DOHH2 (cell line): ENCODE measurements around the gene ZRANB1.

ENCODE experiments used
- H3F3A ChIP-seq: fragments of 200-600 bp; sonication (generic), shearing (Covaris generic); 2 replicates; pipeline ENCODE4 v1.6.0; 2016; ENCODE audit warnings: antibody characterized with exemption, mild to moderate bottlenecking; ENCODE audit not compliant: control insufficient read depth, insufficient read depth
- H3K27ac ChIP-seq: fragments of 200-600 bp; sonication (generic); 2 replicates; pipeline ENCODE4 v1.5.1; 2014; ENCODE audit warnings: low read depth, mild to moderate bottlenecking, low read length, moderate library complexity
- H3K27me3 ChIP-seq: fragments of 200-600 bp; sonication (generic); 2 replicates; pipeline ENCODE4 v1.6.1; 2014; ENCODE audit warnings: mild to moderate bottlenecking, low read length, mixed read lengths; ENCODE audit not compliant: control insufficient read depth
- H3K36me3 ChIP-seq: fragments of 200-600 bp; sonication (generic); 2 replicates; pipeline ENCODE4 v1.6.1; 2014; ENCODE audit warnings: mild to moderate bottlenecking, low read length, moderate library complexity, mixed read lengths; ENCODE audit not compliant: control insufficient read depth
- H3K4me1 ChIP-seq: fragments of 200-600 bp; sonication (generic); 2 replicates; pipeline ENCODE4 v1.6.1; 2014; ENCODE audit warnings: mild to moderate bottlenecking, low read length, mixed read lengths; ENCODE audit not compliant: control insufficient read depth
- H3K4me2 ChIP-seq: fragments of 200-600 bp; sonication (generic); 2 replicates; pipeline ENCODE4 v1.6.0; 2014; ENCODE audit warnings: mild to moderate bottlenecking, low read length, moderate library complexity
- H3K4me3 ChIP-seq: fragments of 200-600 bp; sonication (generic); 2 replicates; pipeline ENCODE4 v1.5.1; 2014; ENCODE audit warnings: mild to moderate bottlenecking, low read length, mixed read lengths
- H3K79me2 ChIP-seq: fragments of 200-600 bp; sonication (generic); 2 replicates; pipeline ENCODE4 v1.6.1; 2014; ENCODE audit warnings: mild to moderate bottlenecking, low read length, mixed read lengths; ENCODE audit not compliant: control insufficient read depth
- H3K9me2 ChIP-seq: fragments of 200-600 bp; sonication (generic); replicated peaks from 2 replicates; pipeline ENCODE4 v1.6.1; 2014; ENCODE audit warnings: mild to moderate bottlenecking, low read length, mixed read lengths; ENCODE audit not compliant: control insufficient read depth
- H3K9me3 ChIP-seq: fragments of 200-600 bp; sonication (generic); 2 replicates; pipeline ENCODE4 v1.6.1; 2014; ENCODE audit warnings: antibody characterized with exemption, low read length, mixed read lengths; ENCODE audit not compliant: control insufficient read depth, insufficient read depth
- H4K20me1 ChIP-seq: fragments of 200-600 bp; sonication (generic); 2 replicates; pipeline ENCODE4 v1.6.0; 2014; ENCODE audit warnings: low read depth, mild to moderate bottlenecking, antibody characterized with exemption, low read length, moderate library complexity; ENCODE audit not compliant: control insufficient read depth, insufficient read depth
- CTCF ChIP-seq: fragments of 200-600 bp; sonication (generic); IDR thresholded peaks from one replicate; pipeline ENCODE4 v1.5.1; 2014; ENCODE audit warnings: antibody characterized with exemption, mild to moderate bottlenecking, low read depth, low read length; ENCODE audit not compliant: poor library complexity, severe bottlenecking
- EZH2phosphoT487 ChIP-seq: fragments of 200-600 bp; sonication (generic); IDR thresholded peaks from 2 replicates; pipeline ENCODE4 v1.6.1; 2017; ENCODE audit warnings: borderline replicate concordance, mild to moderate bottlenecking, antibody characterized with exemption, low read length, moderate library complexity, mixed read lengths

Gene ZRANB1

GRCh38 chr10:124946945-124947344 lies 5.0 kb downstream of the ZRANB1 start:
- TF ChIP-seq CTCF: no peak
- TF ChIP-seq EZH2phosphoT487: no peak
- no peaks in the 10 kb centered on the region for H3K4me1 ChIP-seq
- H3K4me2 ChIP-seq: no peak overlapping the region
- H3K4me3 ChIP-seq: no peak overlapping the region
- H3K27ac ChIP-seq: no peak overlapping the region
- no peaks in the 10 kb centered on the region for H3K9me2 ChIP-seq
- no peaks in the 10 kb centered on the region for H3F3A ChIP-seq
- H3K9me3 ChIP-seq: no peaks in the 10 kb centered on the region
- no peaks in the 10 kb centered on the region for H3K27me3 ChIP-seq
- H3K36me3 ChIP-seq: peaks cover 36% of the 10 kb centered on the region
- peaks cover 97% of the 10 kb centered on the region for H3K79me2 ChIP-seq
- peaks cover 35% of the 10 kb centered on the region; the same call in 1 of the 2 replicates for H4K20me1 ChIP-seq

- H3K4me1 ChIP-seq: no peaks in the 10 kb centered on the region
- H4K20me1 ChIP-seq: peaks cover 33% of the 10 kb centered on the region; the same call in 1 of the 2 replicates
- no peak for TF ChIP-seq EZH2phosphoT487
- no peak for TF ChIP-seq CTCF
These were observed 7.6 kb downstream of the ZRANB1 start for GRCh38 chr10:124949543-124949942.

GRCh38 chr10:124952123-124952522 lies 10.2 kb downstream of the ZRANB1 start:
- 0 out of 2 replicates have a peak, but pooled peaks cover 5% of the 10 kb centered on the region for H3F3A ChIP-seq
- H3K4me3 ChIP-seq: no peak overlapping the region
- H4K20me1 ChIP-seq: peaks cover 27% of the 10 kb centered on the region; the same call in 1 of the 2 replicates
- no peak overlapping the region for H3K27ac ChIP-seq
- no peak overlapping the region for H3K4me2 ChIP-seq
- H3K9me3 ChIP-seq: no peaks in the 10 kb centered on the region
- no peak for TF ChIP-seq EZH2phosphoT487
- H3K79me2 ChIP-seq: peaks cover 93% of the 10 kb centered on the region
- H3K36me3 ChIP-seq: peaks cover 8% of the 10 kb centered on the region
- no peaks in the 10 kb centered on the region for H3K27me3 ChIP-seq
- H3K4me1 ChIP-seq: peaks cover 14% of the 10 kb centered on the region
- no peaks in the 10 kb centered on the region for H3K9me2 ChIP-seq

More at GRCh38 chr10:124949543-124949942, 7.6 kb downstream of the ZRANB1 start:
- Histone ChIP-seq H3F3A (0 out of 2 replicates have a peak, but pooled peaks cover 2% of the 10 kb centered on the region), H3K4me3 (no peak overlapping the region), H3K9me2 (no peaks in the 10 kb centered on the region), H3K9me3 (no peaks in the 10 kb centered on the region), H3K4me2 (no peak overlapping the region), H3K27me3 (no peaks in the 10 kb centered on the region), H3K27ac (no peak overlapping the region), H3K36me3 (peaks cover 26% of the 10 kb centered on the region), H3K79me2 (peaks cover 95% of the 10 kb centered on the region)

GRCh38 chr10:124953421-124953820 lies 11.5 kb downstream of the ZRANB1 start:
- no peak overlapping the region for H3K4me2 ChIP-seq
- no peaks in the 10 kb centered on the region for H3K9me2 ChIP-seq
- H3K9me3 ChIP-seq: no peaks in the 10 kb centered on the region
- H3K27me3 ChIP-seq: no peaks in the 10 kb centered on the region
- H3K27ac ChIP-seq: no peak overlapping the region
- 0 out of 2 replicates have a peak, but pooled peaks cover 5% of the 10 kb centered on the region for H3F3A ChIP-seq
- no peak for TF ChIP-seq CTCF
- TF ChIP-seq EZH2phosphoT487: no peak
- H3K4me1 ChIP-seq: peaks cover 20% of the 10 kb centered on the region
- peaks cover 93% of the 10 kb centered on the region for H3K79me2 ChIP-seq
- no peak overlapping the region for H3K4me3 ChIP-seq
- H4K20me1 ChIP-seq: peaks cover 22% of the 10 kb centered on the region; the same call in 1 of the 2 replicates
- 0 out of 2 replicates have a peak, but pooled peaks cover 6% of the 10 kb centered on the region for H3K36me3 ChIP-seq
